HCT116 (cell line): ENCODE measurements around the gene PDE6B.
"Not testable (repeated sequence)": the region's sequence is repeated elsewhere in the genome, so short reads cannot be mapped to it uniquely, and the experiment has no call there.

Experiments
- CEBPB ChIP-seq: IDR thresholded peaks from 2 replicates; pipeline ENCODE4 v1.6.1; 2012; ENCODE audit warnings: low read depth
- CTCF ChIP-seq, 3 experiments: fragments of 200-600 bp in 1 of 3; sonication (generic) in 1 of 3; IDR thresholded peaks in 2 of 3; conservative IDR thresholded peaks in 1 of 3; 2 replicates each; pipeline ENCODE4 v1.5.1; 2012 to 2017; ENCODE audit warnings: low read depth in 2 of 3, low read length in 2 of 3, antibody characterized with exemption in 1 of 3, borderline replicate concordance in 1 of 3, control low read depth in 1 of 3, mild to moderate bottlenecking in 1 of 3, mixed read lengths in 1 of 3, mixed run types in 1 of 3, moderate library complexity in 1 of 3; ENCODE audit not compliant: insufficient read depth in 1 of 3
- EZH2 ChIP-seq: fragments of 200-600 bp; sonication (generic); IDR thresholded peaks from 2 replicates; pipeline ENCODE4 v1.6.1; 2017; ENCODE audit warnings: antibody characterized with exemption, mixed run types
- FOSL1 ChIP-seq: IDR thresholded peaks from 2 replicates; pipeline ENCODE4 v1.6.1; 2012; ENCODE audit warnings: low read depth
- JUND ChIP-seq: IDR thresholded peaks from 2 replicates; pipeline ENCODE4 v1.6.1; 2012
- POLR2A ChIP-seq: IDR thresholded peaks from 2 replicates; pipeline ENCODE4 v1.7.0; 2011; ENCODE audit warnings: borderline replicate concordance; ENCODE audit not compliant: insufficient read depth, insufficient read length; ENCODE audit errors: extremely low read depth
- POLR2AphosphoS5 ChIP-seq: IDR thresholded peaks from 2 replicates; pipeline ENCODE4 v1.6.1; 2011; ENCODE audit warnings: mild to moderate bottlenecking, low read depth, low read length, moderate library complexity
- RAD21 ChIP-seq: IDR thresholded peaks from 2 replicates; pipeline ENCODE4 v1.6.1; 2012; ENCODE audit warnings: low read depth, mild to moderate bottlenecking
- SIN3A ChIP-seq: IDR thresholded peaks from 2 replicates; pipeline ENCODE4 v1.6.1; 2012; ENCODE audit warnings: low read depth
- TCF7L2 ChIP-seq: IDR thresholded peaks from 2 replicates; pipeline ENCODE4 v1.7.0; 2011; ENCODE audit warnings: borderline replicate concordance, inconsistent platforms; ENCODE audit not compliant: insufficient read depth, insufficient read length; ENCODE audit errors: extremely low read depth
- YY1 ChIP-seq: IDR thresholded peaks from 2 replicates; pipeline ENCODE4 v1.6.1; 2011; ENCODE audit warnings: low read length, low read depth, moderate library complexity, mild to moderate bottlenecking; ENCODE audit not compliant: insufficient replicate concordance; ENCODE audit errors: extremely low read depth
- ZNF274 ChIP-seq: fragments of 200-500 bp; sonication (Bioruptor generic); IDR thresholded peaks from 2 replicates; pipeline ENCODE4 v1.6.1; 2014; ENCODE audit warnings: mild to moderate bottlenecking, low read depth, low read length, inconsistent platforms

GRCh38 chr4:706083-706633 is 80.8 kb downstream of the PDE6B start:
- TF ChIP-seq POLR2AphosphoS5; POLR2A; EZH2; JUND; CTCF (IDR thresholded peaks at IDR 0.05 in 2 of 3, conservative IDR thresholded peaks at IDR 0.05 in 1 of 3; ENCODE audit: borderline replicate concordance in 1 of 3, insufficient read depth in 1 of 3, low read depth in 2 of 3, low read length in 2 of 3); SIN3A; FOSL1; CEBPB; RAD21; TCF7L2; YY1; ZNF274: not testable (repeated sequence)
